ENCODE data around the gene MPND. TPM values are rescaled to one million over a fixed set of nuclear protein-coding genes. Genes with fewer than 3 reads are reported as not detected.

MPND gene
- total RNA-seq, 1 donor from 2014 or later, result 3.9 TPM

- DNase-seq (ENCODE audit: low read depth), result no peak
- no peak overlapping the region for H3K4me3 ChIP-seq (ENCODE audit: low read depth, low read length)
- TF ChIP-seq CTCF (conservative IDR thresholded peaks at IDR 0.05; ENCODE audit: low read depth, low read length), result no peak
Measured at GRCh38 chr19:4376671-4376990, 33.3 kb downstream of the MPND start.

- no peak for DNase-seq (ENCODE audit: low read depth)
- TF ChIP-seq CTCF (conservative IDR thresholded peaks at IDR 0.05; ENCODE audit: low read depth, low read length), result no peak
- no peak overlapping the region for H3K4me3 ChIP-seq (ENCODE audit: low read depth, low read length)
Measured at GRCh38 chr19:4376991-4377781, 33.8 kb downstream of the MPND start.

- no peak overlapping the region for H3K4me3 ChIP-seq (ENCODE audit: low read depth, low read length)
- TF ChIP-seq CTCF (conservative IDR thresholded peaks at IDR 0.05; ENCODE audit: low read depth, low read length), result no peak
- no peak for DNase-seq (ENCODE audit: low read depth)
Measured at GRCh38 chr19:4378886-4379285, 35.5 kb downstream of the MPND start.

GRCh38 chr19:4379383-4380253 lies 36.3 kb downstream of the MPND start:
- peak; percentile 93 for DNase-seq (ENCODE audit: low read depth)
- TF ChIP-seq CTCF (conservative IDR thresholded peaks at IDR 0.05; ENCODE audit: low read depth, low read length), result no peak
- no peak overlapping the region for H3K4me3 ChIP-seq (ENCODE audit: low read depth, low read length)

GRCh38 chr19:4380254-4380727 lies 36.9 kb downstream of the MPND start:
- no peak overlapping the region for H3K4me3 ChIP-seq (ENCODE audit: low read depth, low read length)
- no peak for TF ChIP-seq CTCF (conservative IDR thresholded peaks at IDR 0.05; ENCODE audit: low read depth, low read length)
- DNase-seq (ENCODE audit: low read depth), result no peak

- no peak for TF ChIP-seq CTCF (conservative IDR thresholded peaks at IDR 0.05; ENCODE audit: low read depth, low read length)
- no peak for DNase-seq (ENCODE audit: low read depth)
- H3K4me3 ChIP-seq (ENCODE audit: low read depth, low read length), result no peak overlapping the region
Measured at GRCh38 chr19:4385291-4386040, 42.1 kb downstream of the MPND start.
